Liver (tissue), 3 donors: ENCODE measurements around the gene RNF220.

Experiments used
- GABPA ChIP-seq, 2 donors: IDR thresholded peaks in 1 of 2; conservative IDR thresholded peaks in 1 of 2; 2 replicates each; pipeline ENCODE4 v1.6.1; 2016; ENCODE audit warnings: antibody characterized with exemption in 2 of 2, mild to moderate bottlenecking in 1 of 2, moderate library complexity in 1 of 2
- JUND ChIP-seq, 2 donors: IDR thresholded peaks; 2 replicates each; pipeline ENCODE4 v1.6.1; 2016; ENCODE audit warnings: antibody characterized with exemption in 2 of 2
- TAF1 ChIP-seq: conservative IDR thresholded peaks from 2 replicates; pipeline ENCODE4 v1.6.1; 2016; ENCODE audit warnings: antibody characterized with exemption, mild to moderate bottlenecking
- YY1 ChIP-seq: IDR thresholded peaks from 2 replicates; pipeline ENCODE4 v1.6.1; 2016; ENCODE audit warnings: antibody characterized with exemption, mild to moderate bottlenecking
- TF ChIP-seq, protein P1 (sequence below): fragments of 150-350 bp; IDR thresholded peaks from 2 replicates; pipeline ENCODE4 v1.5.1; 2017; ENCODE audit warnings: improper control_type of control experiment, low read depth, low read length; ENCODE audit not compliant: missing input control
- TF ChIP-seq, protein P2 (sequence below): IDR thresholded peaks from 2 replicates; pipeline ENCODE4 v1.6.1; 2016; ENCODE audit warnings: antibody characterized with exemption
- donor health status: healthy.
- donor health status: healthy.

DNA sequence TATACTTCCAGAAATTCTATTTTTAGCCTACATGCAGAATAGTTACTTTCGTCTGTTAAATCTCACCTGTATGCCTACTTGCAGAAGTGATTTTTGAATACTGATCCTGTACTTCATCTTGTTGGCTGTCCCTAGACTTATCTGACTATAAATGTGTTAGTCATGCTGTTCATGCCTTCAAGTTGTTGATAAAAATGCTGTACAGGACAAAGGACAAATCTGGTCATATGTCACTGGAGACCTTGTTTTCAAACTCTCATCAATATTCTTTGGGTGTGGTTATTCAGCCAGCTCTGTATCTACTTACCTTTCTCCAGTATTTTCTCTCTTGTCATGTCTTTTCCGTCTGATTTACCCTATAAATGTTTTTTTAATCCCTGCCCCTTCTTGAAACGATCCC is 132.9 kb downstream of the RNF220 start:
- TF ChIP-seq, protein P1, sequence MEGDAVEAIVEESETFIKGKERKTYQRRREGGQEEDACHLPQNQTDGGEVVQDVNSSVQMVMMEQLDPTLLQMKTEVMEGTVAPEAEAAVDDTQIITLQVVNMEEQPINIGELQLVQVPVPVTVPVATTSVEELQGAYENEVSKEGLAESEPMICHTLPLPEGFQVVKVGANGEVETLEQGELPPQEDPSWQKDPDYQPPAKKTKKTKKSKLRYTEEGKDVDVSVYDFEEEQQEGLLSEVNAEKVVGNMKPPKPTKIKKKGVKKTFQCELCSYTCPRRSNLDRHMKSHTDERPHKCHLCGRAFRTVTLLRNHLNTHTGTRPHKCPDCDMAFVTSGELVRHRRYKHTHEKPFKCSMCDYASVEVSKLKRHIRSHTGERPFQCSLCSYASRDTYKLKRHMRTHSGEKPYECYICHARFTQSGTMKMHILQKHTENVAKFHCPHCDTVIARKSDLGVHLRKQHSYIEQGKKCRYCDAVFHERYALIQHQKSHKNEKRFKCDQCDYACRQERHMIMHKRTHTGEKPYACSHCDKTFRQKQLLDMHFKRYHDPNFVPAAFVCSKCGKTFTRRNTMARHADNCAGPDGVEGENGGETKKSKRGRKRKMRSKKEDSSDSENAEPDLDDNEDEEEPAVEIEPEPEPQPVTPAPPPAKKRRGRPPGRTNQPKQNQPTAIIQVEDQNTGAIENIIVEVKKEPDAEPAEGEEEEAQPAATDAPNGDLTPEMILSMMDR, result no peak
- TF ChIP-seq GABPA (IDR thresholded peaks at IDR 0.05 in 1 of 2, conservative IDR thresholded peaks at IDR 0.05 in 1 of 2), result no peak
- no peak for TF ChIP-seq YY1
- TF ChIP-seq, protein P2, sequence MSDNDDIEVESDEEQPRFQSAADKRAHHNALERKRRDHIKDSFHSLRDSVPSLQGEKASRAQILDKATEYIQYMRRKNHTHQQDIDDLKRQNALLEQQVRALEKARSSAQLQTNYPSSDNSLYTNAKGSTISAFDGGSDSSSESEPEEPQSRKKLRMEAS, result no peak
- no peak for TF ChIP-seq TAF1
- no peak for TF ChIP-seq JUND (IDR thresholded peaks at IDR 0.05)
